ENCODE data around the gene SLC7A8. TPM values are rescaled to one million over a fixed set of nuclear protein-coding genes. Genes with fewer than 3 reads are reported as not detected.

SLC7A8 gene
- total RNA-seq, 2 donors from 2014 or later, result 18.4 to 28.0 TPM

GRCh38 chr14:23117371-23118020, 66.0 kb downstream of the SLC7A8 start:
- Histone ChIP-seq H3K36me3 (no peaks in the 10 kb centered on the region), H3K27ac (no peak overlapping the region), H3K4me3 (no peak overlapping the region), H3K9me3 (no peaks in the 10 kb centered on the region), H3K4me1 (ENCODE audit: control insufficient read depth in 1 of 2, low read depth in 2 of 2) (peaks cover 8 to 16% of the 10 kb centered on the region in 2 donors), H3K27me3 (replicated peaks; ENCODE audit: insufficient read depth) (no peaks in the 10 kb centered on the region)
- ATAC-seq (ENCODE audit: insufficient number of reproducible peaks, low FRiP score, low read depth) (no peak), DNase-seq (ENCODE audit: low spot score) (no peak)
- no peak for TF ChIP-seq CTCF (IDR thresholded peaks at IDR 0.05)

GRCh38 chr14:23115918-23116317, 67.5 kb downstream of the SLC7A8 start:
- no peaks in the 10 kb centered on the region for H3K36me3 ChIP-seq
- H3K4me1 ChIP-seq (ENCODE audit: control insufficient read depth in 1 of 2, low read depth in 2 of 2), result peaks cover under 1% of the 10 kb centered on the region in 2 donors
- no peaks in the 10 kb centered on the region for H3K9me3 ChIP-seq
- H3K4me3 ChIP-seq, result no peak overlapping the region
- no peak for ATAC-seq (ENCODE audit: insufficient number of reproducible peaks, low FRiP score, low read depth)
- H3K27me3 ChIP-seq (replicated peaks; ENCODE audit: insufficient read depth), result no peaks in the 10 kb centered on the region
- DNase-seq (ENCODE audit: low spot score), result no peak
- no peak for TF ChIP-seq CTCF (IDR thresholded peaks at IDR 0.05)
- no peak overlapping the region for H3K27ac ChIP-seq

- peak; percentile 54 for ATAC-seq (ENCODE audit: insufficient number of reproducible peaks, low FRiP score, low read depth)
- H3K4me1 ChIP-seq (ENCODE audit: control insufficient read depth in 1 of 2, low read depth in 2 of 2), result no peaks in the 10 kb centered on the region
- H3K4me3 ChIP-seq, result no peak overlapping the region
- no peaks in the 10 kb centered on the region for H3K36me3 ChIP-seq
- no peak for TF ChIP-seq CTCF (IDR thresholded peaks at IDR 0.05)
- H3K27me3 ChIP-seq (replicated peaks; ENCODE audit: insufficient read depth), result no peaks in the 10 kb centered on the region
- peak; percentile 33 for DNase-seq (ENCODE audit: low spot score)
- H3K9me3 ChIP-seq, result no peaks in the 10 kb centered on the region
- H3K27ac ChIP-seq, result no peak overlapping the region
Measured at GRCh38 chr14:23115039-23115731, 68.3 kb downstream of the SLC7A8 start.

GRCh38 chr14:23114669-23115038, 68.8 kb downstream of the SLC7A8 start:
- TF ChIP-seq CTCF (IDR thresholded peaks at IDR 0.05), result no peak
- Histone ChIP-seq H3K4me3 (no peak overlapping the region), H3K9me3 (no peaks in the 10 kb centered on the region), H3K36me3 (no peaks in the 10 kb centered on the region), H3K4me1 (ENCODE audit: control insufficient read depth in 1 of 2, low read depth in 2 of 2) (no peaks in the 10 kb centered on the region), H3K27me3 (replicated peaks; ENCODE audit: insufficient read depth) (no peaks in the 10 kb centered on the region), H3K27ac (no peak overlapping the region)
- ATAC-seq (ENCODE audit: insufficient number of reproducible peaks, low FRiP score, low read depth) (no peak), DNase-seq (ENCODE audit: low spot score) (no peak)

- TF ChIP-seq CTCF (IDR thresholded peaks at IDR 0.05), result no peak
- no peak overlapping the region for H3K27ac ChIP-seq
- ATAC-seq (ENCODE audit: insufficient number of reproducible peaks, low FRiP score, low read depth) (no peak), DNase-seq (ENCODE audit: low spot score) (no peak)
- H3K9me3 ChIP-seq, result no peaks in the 10 kb centered on the region
- no peaks in the 10 kb centered on the region for H3K36me3 ChIP-seq
- H3K27me3 ChIP-seq (replicated peaks; ENCODE audit: insufficient read depth), result no peaks in the 10 kb centered on the region
- H3K4me3 ChIP-seq, result no peak overlapping the region
- no peaks in the 10 kb centered on the region for H3K4me1 ChIP-seq (ENCODE audit: control insufficient read depth in 1 of 2, low read depth in 2 of 2)
Measured at GRCh38 chr14:23114120-23114458, 69.4 kb downstream of the SLC7A8 start.

Data from thoracic aorta (tissue), 2 donors.